ENCODE data around the gene NOS1. TPM values are rescaled to one million over a fixed set of nuclear protein-coding genes. Genes with fewer than 3 reads are reported as not detected.

The NOS1 gene
- polyA plus RNA-seq, 4 donors, result 0.14 to 1.1 (median 0.69) TPM

DNA sequence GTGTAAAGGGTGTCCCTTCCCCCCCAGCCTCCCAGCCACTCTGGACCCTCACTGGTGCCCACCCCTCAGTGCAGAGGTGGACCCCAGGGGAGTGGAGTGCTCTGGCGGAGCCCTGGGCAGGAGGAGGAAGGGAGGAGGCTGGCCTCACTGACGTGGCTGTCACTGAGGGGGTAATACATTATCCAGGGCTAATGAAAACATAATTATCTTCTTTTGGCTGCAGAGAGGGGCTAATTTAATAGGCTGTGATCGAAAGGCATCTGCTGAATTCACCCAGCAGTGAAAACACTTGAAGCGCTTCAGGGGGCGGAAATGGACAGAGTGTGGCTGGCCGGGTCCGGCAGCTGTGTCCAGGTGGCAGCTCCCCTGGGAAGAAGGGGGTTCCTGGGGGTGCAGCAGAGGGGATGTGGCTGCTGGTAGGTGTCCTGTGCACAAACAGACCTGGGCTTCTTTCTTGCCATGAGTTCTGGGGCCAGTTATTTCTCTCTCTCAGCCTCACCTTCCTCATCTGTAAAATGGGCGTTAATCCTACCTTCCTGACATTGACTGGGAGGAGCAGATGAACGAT lies 3.7 kb upstream of the NOS1 start:
- no peak for DNase-seq (ENCODE audit: low read depth in 4 of 4, low spot score in 3 of 4)

- no peak for DNase-seq (ENCODE audit: low read depth in 4 of 4, low spot score in 3 of 4)
Measured at GRCh38 chr12:117363953-117364486, 2.6 kb upstream of the NOS1 start.

GRCh38 chr12:117363056-117363662 lies 1.7 kb upstream of the NOS1 start:
- no peak for DNase-seq (ENCODE audit: low read depth in 4 of 4, low spot score in 3 of 4)

GRCh38 chr12:117362391-117362790 lies 965 bp upstream of the NOS1 start:
- no peak for DNase-seq (ENCODE audit: low read depth in 4 of 4, low spot score in 3 of 4)

- no peak for DNase-seq (ENCODE audit: low read depth in 4 of 4, low spot score in 3 of 4)
Measured at GRCh38 chr12:117361905-117362304, 479 bp upstream of the NOS1 start.

- no peak for DNase-seq (ENCODE audit: low read depth in 4 of 4, low spot score in 3 of 4)
Measured at GRCh38 chr12:117360551-117361346, 677 bp downstream of the NOS1 start.

- no peak for DNase-seq (ENCODE audit: low read depth in 4 of 4, low spot score in 3 of 4)
Measured at GRCh38 chr12:117360222-117360550, 1.2 kb downstream of the NOS1 start.

DNA sequence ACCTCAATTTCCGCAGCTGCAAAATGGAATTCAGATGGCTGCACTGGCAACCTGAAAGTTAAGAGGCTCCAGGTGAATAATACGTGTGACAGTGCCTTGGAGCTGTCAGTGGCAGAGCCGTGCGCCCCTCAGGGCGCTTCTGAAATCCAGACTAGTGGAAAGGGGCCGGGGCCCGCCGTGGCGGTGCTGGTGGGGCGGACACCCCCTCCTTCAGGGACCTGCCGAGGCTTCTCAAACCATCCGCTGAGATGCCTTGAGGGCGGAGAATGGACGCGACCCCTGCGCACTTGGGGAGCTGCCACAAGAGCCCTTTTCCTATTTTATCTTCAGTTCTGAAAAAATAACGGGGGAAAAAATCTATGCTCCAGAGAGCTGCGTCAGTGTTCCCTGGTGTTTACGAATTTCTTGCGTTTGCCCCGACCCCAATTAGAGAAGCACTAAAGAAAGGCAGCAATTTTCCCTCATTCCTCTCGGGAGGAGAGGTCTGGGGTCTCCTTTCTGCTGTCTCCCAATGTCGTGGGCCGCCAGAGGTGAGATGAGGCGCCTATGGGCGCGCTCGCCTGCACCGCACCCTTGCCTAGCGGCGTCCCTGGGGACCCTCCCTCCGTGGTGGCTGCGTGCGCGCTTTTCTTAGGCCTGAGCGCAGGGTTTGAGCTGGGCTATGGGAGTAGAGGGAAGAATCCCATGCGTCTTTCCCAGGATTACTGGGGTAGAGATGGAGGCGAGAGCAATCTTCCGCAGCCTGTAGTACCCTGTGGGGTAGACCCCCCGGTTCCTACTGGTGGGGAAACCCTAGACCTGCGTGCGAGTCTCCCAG lies 2.2 kb downstream of the NOS1 start:
- DNase-seq (ENCODE audit: low read depth in 4 of 4, low spot score in 3 of 4), result no peak

GRCh38 chr12:117356048-117356447 lies 5.4 kb downstream of the NOS1 start:
- DNase-seq (ENCODE audit: low read depth in 4 of 4, low spot score in 3 of 4), result no peak

DNA sequence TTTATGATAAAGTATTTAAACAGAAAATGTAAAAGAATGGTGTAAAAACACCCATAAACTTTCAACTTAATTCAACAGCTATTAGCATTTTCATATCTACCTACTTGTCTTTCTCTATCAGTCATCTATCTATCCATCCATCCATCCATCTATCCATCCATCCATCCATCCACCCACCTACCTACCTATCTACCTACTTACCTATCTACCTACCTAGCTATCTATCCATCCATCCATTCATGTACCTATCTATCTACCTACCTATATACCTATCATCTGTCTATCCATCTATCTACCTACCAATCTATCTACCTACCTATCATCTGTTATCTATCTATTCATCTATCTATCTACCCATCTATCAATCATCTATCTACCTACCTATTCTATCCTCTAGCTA lies 8.5 kb downstream of the NOS1 start:
- DNase-seq (ENCODE audit: low read depth in 4 of 4, low spot score in 3 of 4), result no peak

DNA sequence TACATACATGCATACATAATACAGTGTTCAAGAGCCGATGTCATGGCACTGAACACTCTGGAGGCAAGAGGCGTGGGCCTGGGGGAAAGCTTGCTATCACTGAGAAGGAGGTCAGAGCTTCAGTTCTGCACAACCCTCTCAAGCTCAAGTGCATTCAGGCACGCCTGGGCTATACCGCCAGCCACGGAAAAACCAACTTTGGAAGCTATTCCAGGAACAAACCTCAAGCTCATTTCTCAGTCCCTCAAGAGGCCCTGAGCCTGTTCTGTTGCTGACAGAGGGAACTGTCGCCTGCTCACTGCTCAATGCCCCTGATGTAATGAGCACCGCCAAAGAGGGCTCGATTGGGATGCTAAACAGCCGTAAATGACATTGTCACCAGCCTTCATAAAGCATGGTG lies 9.2 kb downstream of the NOS1 start:
- DNase-seq (ENCODE audit: low read depth in 4 of 4, low spot score in 3 of 4), result no peak

- no peak for DNase-seq (ENCODE audit: low read depth in 4 of 4, low spot score in 3 of 4)
Measured at GRCh38 chr12:117350140-117350539, 11.3 kb downstream of the NOS1 start.

DNA sequence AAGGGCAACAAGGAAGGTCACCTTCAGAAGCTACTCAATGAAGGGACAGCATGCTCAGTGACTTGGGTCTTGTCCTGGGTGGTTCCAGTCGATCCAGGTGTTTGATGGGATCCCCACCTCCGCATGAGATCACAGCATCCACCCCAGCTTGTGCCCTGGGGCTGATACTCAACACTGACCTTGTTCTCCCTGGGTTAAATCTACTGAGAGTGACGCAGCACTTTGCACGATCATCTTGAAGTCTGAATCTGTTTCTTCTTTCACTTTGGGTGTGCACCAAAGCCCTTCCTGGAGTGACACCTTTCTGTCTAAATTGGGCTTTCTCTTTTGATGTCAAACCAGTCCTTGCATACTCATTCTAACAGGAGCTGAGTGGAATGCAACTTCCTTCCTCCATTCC lies 13.8 kb downstream of the NOS1 start:
- no peak for DNase-seq (ENCODE audit: low read depth in 4 of 4, low spot score in 3 of 4)

GRCh38 chr12:117344716-117345115 lies 16.7 kb downstream of the NOS1 start:
- no peak for DNase-seq (ENCODE audit: low read depth in 4 of 4, low spot score in 3 of 4)

DNA sequence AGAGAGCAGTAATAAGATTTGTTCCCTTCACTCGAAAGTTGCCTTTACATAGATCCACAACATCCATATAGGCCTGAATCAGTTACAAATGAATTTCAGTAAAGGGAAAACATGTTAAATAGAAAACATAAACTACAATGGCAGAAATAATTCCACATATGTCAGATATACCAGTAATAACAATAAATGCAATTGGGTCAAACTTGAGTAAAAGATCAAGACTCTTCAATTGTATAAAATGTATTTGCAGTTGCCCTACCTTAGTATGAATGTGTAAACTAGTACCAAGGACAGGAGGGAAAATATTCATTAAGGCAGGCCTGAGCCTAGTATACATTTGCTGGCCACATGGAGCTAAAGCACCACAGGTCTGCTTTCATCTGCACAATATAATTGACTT lies 17.6 kb downstream of the NOS1 start:
- DNase-seq (ENCODE audit: low read depth in 4 of 4, low spot score in 3 of 4), result no peak

DNA sequence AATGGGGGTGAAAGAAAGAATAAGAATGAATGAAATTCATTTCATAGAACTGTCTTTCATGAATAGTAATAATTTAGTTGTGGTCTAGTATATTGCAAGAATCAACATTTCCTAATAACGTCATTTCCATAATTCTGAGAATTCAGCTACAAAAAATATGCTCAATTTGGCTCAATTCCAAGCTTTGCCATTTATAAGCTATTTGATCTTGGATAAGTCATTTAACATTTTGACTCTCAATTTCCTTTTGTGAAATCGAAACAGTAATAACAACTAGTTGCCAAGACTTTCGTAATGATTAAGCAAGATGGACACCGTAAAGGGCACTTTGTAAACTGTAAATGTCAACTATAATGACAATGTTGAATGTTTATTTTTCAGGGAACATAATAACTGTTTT lies 18.1 kb downstream of the NOS1 start:
- DNase-seq (ENCODE audit: low read depth in 4 of 4, low spot score in 3 of 4), result no peak

- no peak for DNase-seq (ENCODE audit: low read depth in 4 of 4, low spot score in 3 of 4)
Measured at GRCh38 chr12:117342682-117343081, 18.7 kb downstream of the NOS1 start.

DNA sequence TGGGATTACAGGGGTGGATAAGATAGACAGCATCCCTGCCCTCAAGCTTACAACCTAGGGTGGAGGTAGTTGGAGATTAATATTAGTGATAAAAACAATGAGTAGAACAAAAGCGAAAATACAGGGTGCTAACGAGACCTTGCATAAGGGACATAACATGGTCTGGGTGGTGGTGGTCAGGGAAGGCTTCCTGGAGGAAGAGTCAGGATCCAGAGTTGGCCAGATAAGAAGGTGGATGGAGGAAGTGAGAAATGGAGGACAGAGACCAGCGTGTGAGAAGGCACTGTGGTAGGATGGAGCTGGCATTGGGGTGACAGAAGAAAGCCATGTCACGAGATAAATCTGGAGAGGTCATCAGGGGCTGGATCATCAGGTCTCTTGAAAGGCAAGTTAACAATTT lies 19.2 kb downstream of the NOS1 start:
- no peak for DNase-seq (ENCODE audit: low read depth in 4 of 4, low spot score in 3 of 4)

GRCh38 chr12:117339104-117339503 lies 22.3 kb downstream of the NOS1 start:
- no peak for DNase-seq (ENCODE audit: low read depth in 4 of 4, low spot score in 3 of 4)

DNA sequence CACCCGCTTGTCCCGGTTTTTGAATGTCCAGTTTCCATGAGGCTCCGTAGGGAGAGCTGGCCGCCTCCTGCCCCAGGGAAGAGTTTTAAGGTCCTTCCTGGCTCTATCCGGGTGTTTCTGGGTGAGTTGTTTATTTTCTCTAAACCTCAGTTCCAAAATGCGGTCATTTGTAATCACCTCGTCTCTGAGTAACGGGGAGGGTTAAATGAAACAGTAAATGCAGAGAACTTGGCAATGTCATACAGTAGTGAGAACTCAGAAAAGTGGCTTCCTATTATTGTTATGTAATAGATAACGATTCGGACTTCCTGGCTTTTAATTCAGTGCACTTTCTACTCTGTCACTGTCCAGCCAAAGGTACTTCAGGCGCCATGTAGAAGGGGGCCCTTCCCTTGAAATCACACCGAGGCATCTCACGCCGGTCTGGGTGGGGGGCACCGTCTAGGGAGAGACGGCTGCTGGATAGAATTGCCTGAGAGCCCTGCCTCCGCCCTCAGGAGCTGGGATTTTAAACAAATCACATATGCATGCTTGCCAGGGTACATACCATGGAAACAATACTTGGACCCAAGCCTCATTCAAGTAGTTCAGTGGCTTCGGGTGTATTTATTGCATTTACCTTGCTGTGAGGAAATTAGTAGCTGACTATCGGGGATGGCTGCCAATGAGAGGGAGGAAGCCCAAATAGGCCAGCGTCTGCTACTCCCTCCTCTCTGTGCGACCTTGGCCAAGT lies 26.4 kb downstream of the NOS1 start:
- no peak for DNase-seq (ENCODE audit: low read depth in 4 of 4, low spot score in 3 of 4)

DNA sequence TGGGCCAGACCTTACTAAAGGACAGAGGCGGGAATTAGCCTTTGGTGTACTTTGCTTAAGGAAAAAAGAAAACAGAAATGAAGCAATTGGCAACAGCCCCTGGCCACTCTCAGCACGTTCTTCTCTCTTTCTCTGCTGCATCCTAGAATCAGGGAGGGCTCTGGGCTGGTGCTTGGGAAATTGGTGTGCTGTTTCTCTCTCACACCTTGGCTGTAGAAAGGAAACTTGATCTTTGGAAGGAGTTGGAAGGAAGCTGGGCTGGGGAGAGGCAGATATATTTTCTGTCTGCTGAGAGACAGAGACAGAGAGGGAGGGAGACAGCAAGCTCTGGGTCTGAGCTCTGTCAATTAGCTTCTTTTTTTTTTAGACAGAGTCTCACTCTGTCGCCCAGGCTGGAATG lies 27.4 kb downstream of the NOS1 start:
- no peak for DNase-seq (ENCODE audit: low read depth in 4 of 4, low spot score in 3 of 4)

Measured in left renal pelvis (tissue), 4 donors.